ENCODE results near the gene PCDHB5.

DNA sequence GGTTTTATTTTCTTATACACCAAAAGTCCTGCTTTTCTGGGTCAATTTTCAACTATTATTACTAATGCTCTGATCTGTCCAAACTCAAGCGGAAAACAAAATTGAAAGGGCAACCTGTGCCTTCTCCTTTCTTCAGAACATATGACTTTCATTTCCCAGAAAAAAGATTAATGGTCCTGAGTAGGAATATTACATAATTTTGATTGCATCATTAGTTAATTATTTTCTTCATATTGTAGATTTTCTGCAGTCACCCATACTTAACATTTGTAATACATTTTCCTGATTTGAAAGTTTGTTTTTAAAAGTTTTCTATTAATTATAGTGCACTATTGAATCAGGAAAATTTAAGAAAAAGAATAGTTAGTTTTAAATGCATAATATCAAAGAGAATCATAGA, 40.9 kb downstream of the PCDHB5 start:
- TF ChIP-seq, protein P1, sequence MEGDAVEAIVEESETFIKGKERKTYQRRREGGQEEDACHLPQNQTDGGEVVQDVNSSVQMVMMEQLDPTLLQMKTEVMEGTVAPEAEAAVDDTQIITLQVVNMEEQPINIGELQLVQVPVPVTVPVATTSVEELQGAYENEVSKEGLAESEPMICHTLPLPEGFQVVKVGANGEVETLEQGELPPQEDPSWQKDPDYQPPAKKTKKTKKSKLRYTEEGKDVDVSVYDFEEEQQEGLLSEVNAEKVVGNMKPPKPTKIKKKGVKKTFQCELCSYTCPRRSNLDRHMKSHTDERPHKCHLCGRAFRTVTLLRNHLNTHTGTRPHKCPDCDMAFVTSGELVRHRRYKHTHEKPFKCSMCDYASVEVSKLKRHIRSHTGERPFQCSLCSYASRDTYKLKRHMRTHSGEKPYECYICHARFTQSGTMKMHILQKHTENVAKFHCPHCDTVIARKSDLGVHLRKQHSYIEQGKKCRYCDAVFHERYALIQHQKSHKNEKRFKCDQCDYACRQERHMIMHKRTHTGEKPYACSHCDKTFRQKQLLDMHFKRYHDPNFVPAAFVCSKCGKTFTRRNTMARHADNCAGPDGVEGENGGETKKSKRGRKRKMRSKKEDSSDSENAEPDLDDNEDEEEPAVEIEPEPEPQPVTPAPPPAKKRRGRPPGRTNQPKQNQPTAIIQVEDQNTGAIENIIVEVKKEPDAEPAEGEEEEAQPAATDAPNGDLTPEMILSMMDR (IDR thresholded peaks at IDR 0.05): no peak
- TF ChIP-seq ZFX (IDR thresholded peaks at IDR 0.05; ENCODE audit: borderline replicate concordance): no peak
